GM23338 (cell line): ENCODE measurements around the gene CDCA5. TPM values are rescaled to one million over a fixed set of nuclear protein-coding genes. Genes with fewer than 3 reads are reported as not detected.

Experiments
- ATAC-seq: fragments of 200-7000 bp; cut with Tn5 transposase; 3 replicates; pipeline ENCODE4 v1.9.1; 2020
- DNase-seq: peaks from one replicate; pipeline ENCODE4 v3.0.0-alpha.2; 2015; ENCODE audit warnings: low spot score
- H2AFZ ChIP-seq: fragments of 200-600 bp; sonication (generic); 2 replicates; pipeline ENCODE4 v1.8.0; 2016; ENCODE audit warnings: antibody characterized with exemption, mild to moderate bottlenecking, moderate library complexity
- H3F3A ChIP-seq: fragments of 200-600 bp; sonication (generic); replicated peaks from 2 replicates; pipeline ENCODE4 v1.8.0; 2017; ENCODE audit warnings: antibody characterized with exemption, mixed run types, low read depth
- H3K27ac ChIP-seq: fragments of 200-600 bp; sonication (generic); 2 replicates; pipeline ENCODE4 v1.6.1; 2016; ENCODE audit warnings: low read depth
- H3K27me3 ChIP-seq: fragments of 200-600 bp; sonication (generic); 2 replicates; pipeline ENCODE4 v1.8.0; 2016; ENCODE audit warnings: mild to moderate bottlenecking, mixed run types, moderate library complexity; ENCODE audit not compliant: insufficient read depth
- H3K36me3 ChIP-seq: fragments of 200-600 bp; sonication (generic); 2 replicates; pipeline ENCODE4 v1.8.0; 2016; ENCODE audit warnings: mild to moderate bottlenecking; ENCODE audit not compliant: insufficient read depth
- H3K4me1 ChIP-seq: fragments of 200-600 bp; sonication (generic); 2 replicates; pipeline ENCODE4 v1.8.0; 2016; ENCODE audit warnings: mild to moderate bottlenecking, moderate library complexity; ENCODE audit not compliant: insufficient read depth
- H3K4me2 ChIP-seq: fragments of 200-600 bp; sonication (generic); 2 replicates; pipeline ENCODE4 v1.7.1; 2017; ENCODE audit warnings: mixed run types
- H3K4me3 ChIP-seq: fragments of 200-600 bp; sonication (generic); 2 replicates; pipeline ENCODE4 v1.6.1; 2016; ENCODE audit warnings: mixed run types
- H3K79me2 ChIP-seq: fragments of 200-600 bp; sonication (generic); replicated peaks from 2 replicates; pipeline ENCODE4 v1.8.0; 2017; ENCODE audit warnings: mild to moderate bottlenecking; ENCODE audit not compliant: insufficient read depth
- H3K9me2 ChIP-seq: fragments of 200-600 bp; sonication (generic); 2 replicates; pipeline ENCODE4 v1.8.0; 2017; ENCODE audit not compliant: insufficient read depth
- H4K20me1 ChIP-seq: fragments of 200-600 bp; sonication (generic); replicated peaks from 2 replicates; pipeline ENCODE4 v1.8.0; 2017; ENCODE audit warnings: mild to moderate bottlenecking; ENCODE audit not compliant: insufficient read depth
- H3K27ac Mint-ChIP-seq: 2 replicates; pipeline ENCODE4 v1.8.0; 2020; ENCODE audit warnings: inconsistent platforms, mild to moderate bottlenecking, moderate library complexity, mixed read lengths
- H3K27me3 Mint-ChIP-seq: 3 replicates; pipeline ENCODE4 v1.8.0; 2022; ENCODE audit warnings: low read depth, mild to moderate bottlenecking, moderate library complexity, mixed read lengths, inconsistent platforms; ENCODE audit not compliant: insufficient read depth, poor library complexity
- H3K36me3 Mint-ChIP-seq: 3 replicates; pipeline ENCODE4 v1.8.0; 2021; ENCODE audit warnings: low read depth, mild to moderate bottlenecking, inconsistent platforms, moderate library complexity, mixed read lengths
- H3K4me1 Mint-ChIP-seq: 3 replicates; pipeline ENCODE4 v1.8.0; 2020; ENCODE audit warnings: mild to moderate bottlenecking, inconsistent platforms, mixed read lengths
- H3K4me3 Mint-ChIP-seq: 3 replicates; pipeline ENCODE4 v1.8.0; 2021; ENCODE audit warnings: moderate library complexity, mild to moderate bottlenecking, inconsistent platforms, mixed read lengths
- H3K9me3 Mint-ChIP-seq: 3 replicates; pipeline ENCODE4 v1.8.0; 2020; ENCODE audit warnings: moderate library complexity, mild to moderate bottlenecking, inconsistent platforms, mixed read lengths
- CREB1 ChIP-seq: fragments of 250-450 bp; sonication (Bioruptor Pico); IDR thresholded peaks from 2 replicates; pipeline ENCODE4 v1.5.0; 2020; ENCODE audit warnings: low read depth, mild to moderate bottlenecking, moderate library complexity
- ETS1 ChIP-seq: IDR thresholded peaks from 2 replicates; pipeline ENCODE4 v1.6.1; 2016; ENCODE audit warnings: antibody characterized with exemption
- JUNB ChIP-seq: IDR thresholded peaks from one replicate; pipeline ENCODE4 v1.6.1; 2016; ENCODE audit warnings: antibody characterized with exemption; ENCODE audit not compliant: unreplicated experiment
- REST ChIP-seq: IDR thresholded peaks from one replicate; pipeline ENCODE4 v1.6.1; 2018; ENCODE audit warnings: antibody characterized with exemption; ENCODE audit not compliant: unreplicated experiment
- STAT1 ChIP-seq: IDR thresholded peaks from one replicate; pipeline ENCODE4 v1.6.1; 2016; ENCODE audit warnings: antibody characterized with exemption; ENCODE audit not compliant: unreplicated experiment
- ZNF114 ChIP-seq: fragments of 250-450 bp; sonication (Bioruptor Pico); IDR thresholded peaks from 2 replicates; pipeline ENCODE4 v1.5.0; 2020; ENCODE audit warnings: mild to moderate bottlenecking, moderate library complexity
- ZNF462 ChIP-seq: fragments of 250-450 bp; sonication (Bioruptor Pico); IDR thresholded peaks from 2 replicates; pipeline ENCODE4 v1.5.0; 2020; ENCODE audit warnings: mild to moderate bottlenecking, moderate library complexity
- polyA plus RNA-seq: library from polyadenylated mRNA; unstranded; fragments of >200 nt; fragmentation: Nextera tagmentation; extraction: Ambion mirVana; gene quantifications from 2 replicates; pipeline ENCODE4 v1.2.1, GENCODE V29; 2016
- total RNA-seq: library from RNA; depleted of rRNA; stranded (reverse); fragments of >200 nt; shearing (Covaris generic); gene quantifications from 2 replicates; pipeline ENCODE4 v1.2.3, GENCODE V29; 2014

Gene CDCA5
- total and polyA plus RNA-seq, 2 experiments from 2014 or later = 53.3 to 70.9 TPM

- H3K79me2 ChIP-seq = peaks cover 26% of the 10 kb centered on the region
- no peak overlapping the region for H3K4me3 ChIP-seq
- Mint-ChIP-seq H3K4me1 (peaks cover 16% of the 10 kb centered on the region), H3K36me3 (peaks cover 16% of the 10 kb centered on the region), H3K4me3 (no peak overlapping the region), H3K27ac (no peak overlapping the region), H3K27me3 (peaks cover 8% of the 10 kb centered on the region), H3K9me3 (no peaks in the 10 kb centered on the region)
- no peak overlapping the region for H2AFZ ChIP-seq
- TF ChIP-seq ZNF114 (no peak), JUNB (no peak), ETS1 (no peak), ZNF462 (CRISPR knock-in tag) (no peak), STAT1 (no peak), REST (no peak), CREB1 (CRISPR knock-in tag) (no peak)
- H3K27me3 ChIP-seq = no peaks in the 10 kb centered on the region
- peaks cover 8% of the 10 kb centered on the region; the same call in 1 of the 2 replicates for H3K4me1 ChIP-seq
- no peaks in the 10 kb centered on the region for H3K36me3 ChIP-seq
- H3K27ac ChIP-seq = no peak overlapping the region
- H3F3A ChIP-seq = 0 out of 2 replicates have a peak, but pooled peaks cover 8% of the 10 kb centered on the region
- ATAC-seq (no peak), DNase-seq (no peak)
- no peaks in the 10 kb centered on the region for H3K9me2 ChIP-seq
- H3K4me2 ChIP-seq = no peak overlapping the region
- peaks cover 10% of the 10 kb centered on the region; the same call in 1 of the 2 replicates for H4K20me1 ChIP-seq
Observed at GRCh38 chr11:65086809-65087208, 3.0 kb upstream of the CDCA5 start.
